Fibroblast of the aortic adventitia (primary cell): ENCODE results near the gene CHCHD6. TPM values are rescaled to one million over a fixed set of nuclear protein-coding genes. Genes with fewer than 3 reads are reported as not detected.
"Not testable (repeated sequence)": the region's sequence is repeated elsewhere in the genome, so short reads cannot be mapped to it uniquely, and the experiment has no call there.

ENCODE experiments used
- DNase-seq: peaks from one replicate; pipeline ENCODE4 v3.0.0-alpha.2; 2010; ENCODE audit warnings: low read depth
- H3K4me3 ChIP-seq: 2 replicates; pipeline ENCODE4 v1.5.1; 2011; ENCODE audit warnings: low read depth, mild to moderate bottlenecking, control low read depth, low read length, moderate library complexity
- total RNA-seq: library from RNA; depleted of rRNA; stranded (reverse); fragments of >200 nt; gene quantifications from 2 replicates; pipeline ENCODE4 v1.2.3, GENCODE V29; 2012; ENCODE audit warnings: low replicate concordance
- TF ChIP-seq, protein P1 (sequence below): IDR thresholded peaks from 2 replicates; pipeline ENCODE4 v1.5.1; 2011; ENCODE audit warnings: mild to moderate bottlenecking, low read length, control low read depth, inconsistent platforms; ENCODE audit not compliant: insufficient read depth

The CHCHD6 gene
- total RNA-seq, 1 donor, result 10.8 TPM

DNA sequence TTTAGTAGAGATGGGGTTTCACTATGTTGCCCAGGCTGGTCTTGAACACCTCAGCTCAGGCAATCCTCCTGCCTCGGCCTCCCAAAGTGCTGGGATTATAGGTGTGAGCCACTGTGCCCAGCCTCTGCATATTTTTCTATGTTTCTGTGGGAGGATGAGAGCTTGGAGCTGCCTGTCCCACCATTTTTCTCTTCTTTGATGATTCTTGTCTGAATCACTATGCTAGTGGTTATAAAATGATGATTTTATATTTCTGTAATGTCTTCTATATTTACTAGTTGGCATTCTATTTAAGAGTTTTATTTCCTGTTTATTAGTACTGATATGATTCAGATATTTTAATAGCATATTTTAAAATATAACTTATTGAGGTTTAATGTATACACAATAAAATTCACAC lies 69.7 kb downstream of the CHCHD6 start:
- TF ChIP-seq, protein P1, sequence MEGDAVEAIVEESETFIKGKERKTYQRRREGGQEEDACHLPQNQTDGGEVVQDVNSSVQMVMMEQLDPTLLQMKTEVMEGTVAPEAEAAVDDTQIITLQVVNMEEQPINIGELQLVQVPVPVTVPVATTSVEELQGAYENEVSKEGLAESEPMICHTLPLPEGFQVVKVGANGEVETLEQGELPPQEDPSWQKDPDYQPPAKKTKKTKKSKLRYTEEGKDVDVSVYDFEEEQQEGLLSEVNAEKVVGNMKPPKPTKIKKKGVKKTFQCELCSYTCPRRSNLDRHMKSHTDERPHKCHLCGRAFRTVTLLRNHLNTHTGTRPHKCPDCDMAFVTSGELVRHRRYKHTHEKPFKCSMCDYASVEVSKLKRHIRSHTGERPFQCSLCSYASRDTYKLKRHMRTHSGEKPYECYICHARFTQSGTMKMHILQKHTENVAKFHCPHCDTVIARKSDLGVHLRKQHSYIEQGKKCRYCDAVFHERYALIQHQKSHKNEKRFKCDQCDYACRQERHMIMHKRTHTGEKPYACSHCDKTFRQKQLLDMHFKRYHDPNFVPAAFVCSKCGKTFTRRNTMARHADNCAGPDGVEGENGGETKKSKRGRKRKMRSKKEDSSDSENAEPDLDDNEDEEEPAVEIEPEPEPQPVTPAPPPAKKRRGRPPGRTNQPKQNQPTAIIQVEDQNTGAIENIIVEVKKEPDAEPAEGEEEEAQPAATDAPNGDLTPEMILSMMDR, result no peak
- DNase-seq, result no peak

DNA sequence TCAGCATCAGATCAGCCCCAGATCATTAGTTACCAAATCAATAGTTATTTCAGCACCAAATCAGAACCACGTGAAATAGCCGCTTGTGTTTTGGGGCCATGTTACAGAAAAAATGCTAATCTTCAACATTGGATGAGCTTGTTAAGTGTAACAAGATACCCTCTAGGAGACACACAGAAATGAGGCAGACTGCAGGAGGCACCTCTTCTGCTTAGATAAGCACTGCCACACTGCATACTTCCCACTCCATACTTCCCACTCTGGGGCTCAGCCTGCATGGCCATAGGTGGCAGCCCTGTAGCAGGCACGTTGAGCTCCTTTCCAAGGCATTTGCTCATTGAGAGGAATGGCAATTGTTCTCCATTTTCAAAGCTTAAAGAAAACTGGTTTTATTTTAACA lies 73.3 kb downstream of the CHCHD6 start:
- DNase-seq, result no peak
- TF ChIP-seq, protein P1, result no peak
- H3K4me3 ChIP-seq, result no peak overlapping the region

More for the DNA sequence above, 69.7 kb downstream of the CHCHD6 start:
- H3K4me3 ChIP-seq, result no peak overlapping the region

DNA sequence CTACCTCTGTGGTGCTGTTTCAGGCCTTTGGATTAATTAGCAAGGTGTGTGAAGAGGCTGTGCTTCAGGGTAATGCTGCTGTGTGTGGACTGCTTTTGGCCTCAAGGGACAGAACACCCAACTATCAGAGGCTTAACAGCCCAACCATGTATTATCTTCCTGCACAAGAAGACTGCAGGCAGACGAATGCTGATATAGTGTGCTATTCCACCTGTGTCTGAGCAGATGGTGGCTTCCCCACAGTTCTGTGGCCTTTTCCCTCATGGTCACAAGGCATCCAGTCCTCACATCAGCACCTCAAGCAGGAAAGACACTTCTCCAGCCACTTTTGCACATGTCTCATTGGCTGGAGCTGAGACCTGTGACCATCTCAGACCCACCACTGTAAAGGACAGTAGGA lies 76.6 kb downstream of the CHCHD6 start:
- TF ChIP-seq, protein P1, result no peak

DNA sequence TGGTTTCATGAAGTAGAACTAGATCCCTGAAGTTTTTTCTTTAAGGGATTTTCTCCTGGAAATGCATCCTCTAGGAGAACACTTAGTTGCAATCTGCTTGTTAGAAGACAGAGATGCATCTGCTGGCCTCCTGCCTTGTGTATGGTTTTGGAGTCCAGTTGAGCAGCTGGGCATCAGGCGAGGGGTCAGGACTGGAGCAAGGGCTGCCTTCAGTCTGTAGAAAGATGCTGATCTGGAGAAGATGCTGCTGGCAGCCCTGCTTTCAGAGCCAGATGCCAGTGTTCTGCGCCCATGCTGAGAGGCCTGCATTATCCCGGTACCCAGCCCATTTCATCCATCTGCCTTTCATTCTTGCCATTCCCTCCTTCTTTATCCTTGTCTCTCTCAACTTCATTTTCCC lies 77.4 kb downstream of the CHCHD6 start:
- H3K4me3 ChIP-seq, result no peak overlapping the region
- DNase-seq, result peak; percentile 32
- TF ChIP-seq, protein P1, result no peak

More for the DNA sequence above, 76.6 kb downstream of the CHCHD6 start:
- no peak for DNase-seq
- no peak overlapping the region for H3K4me3 ChIP-seq

DNA sequence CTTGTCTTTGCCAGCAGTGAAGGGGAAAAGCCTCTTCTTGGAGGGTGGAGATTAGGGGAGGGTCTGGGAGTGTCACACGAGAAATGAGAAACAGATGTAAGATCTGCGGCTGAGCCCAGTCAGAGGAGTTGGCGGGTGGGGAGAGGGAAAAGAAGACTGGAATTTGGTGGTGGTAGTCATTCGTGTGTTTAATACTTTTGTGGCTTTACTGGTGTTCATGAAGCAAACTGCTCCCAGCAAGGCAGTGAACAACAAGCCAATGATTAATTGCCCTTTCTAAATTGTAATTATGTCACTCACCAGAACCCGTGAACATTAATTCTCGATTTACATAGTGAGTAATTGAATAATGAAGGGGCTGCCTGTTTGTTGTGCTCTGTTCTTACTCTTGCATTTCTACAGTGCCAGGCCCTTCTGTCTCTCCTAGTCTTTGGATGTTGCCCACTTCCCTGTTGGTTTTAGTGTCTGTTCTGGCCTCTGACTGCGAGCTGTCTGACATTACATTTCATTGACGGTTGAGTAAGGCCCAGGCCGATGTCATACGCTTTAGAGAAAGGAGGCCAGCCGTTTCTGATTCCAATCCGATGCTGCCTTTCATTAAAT lies 78.0 kb downstream of the CHCHD6 start:
- no peak overlapping the region for H3K4me3 ChIP-seq
- TF ChIP-seq, protein P1, result no peak
- peak; percentile 96 for DNase-seq

DNA sequence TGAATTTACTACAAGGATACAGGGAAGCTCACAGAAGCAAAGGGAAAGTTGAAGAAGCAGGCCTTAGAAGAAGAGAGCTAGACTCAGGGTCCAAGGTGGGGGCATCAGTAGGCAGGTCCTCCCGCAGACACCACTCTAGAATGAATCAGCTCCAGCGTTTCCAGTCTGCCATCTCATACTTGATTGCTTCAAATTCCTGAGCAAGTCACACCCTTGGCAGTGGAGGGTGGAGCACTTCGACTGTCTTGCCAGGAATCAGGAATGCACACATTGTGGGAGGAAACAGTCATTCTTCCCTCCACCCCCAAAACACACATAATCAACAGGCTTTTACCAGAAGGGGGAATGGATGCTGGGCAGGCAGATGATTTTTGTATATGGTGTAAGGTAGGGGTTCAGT lies 78.5 kb downstream of the CHCHD6 start:
- TF ChIP-seq, protein P1, result no peak
- H3K4me3 ChIP-seq, result no peak overlapping the region
- DNase-seq, result peak; percentile 96

DNA sequence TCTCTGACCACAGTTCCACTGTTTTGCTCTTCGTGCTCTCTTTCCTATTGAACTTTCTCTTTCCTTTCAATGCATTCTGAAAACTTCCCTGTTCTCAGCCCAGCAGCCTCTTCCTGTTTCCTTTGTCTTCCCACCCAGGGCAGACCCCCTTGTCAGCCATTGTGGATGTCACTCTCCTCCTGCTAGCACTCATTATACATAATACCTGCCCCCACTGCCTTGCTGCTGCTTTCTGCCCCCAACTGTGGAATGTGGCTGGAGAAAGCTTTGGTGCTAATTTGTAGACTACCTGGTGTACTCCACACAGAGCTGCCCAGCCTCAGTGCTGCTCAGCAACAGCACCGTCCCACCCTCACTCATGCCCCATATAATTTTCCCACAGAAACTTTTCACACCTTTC lies 80.2 kb downstream of the CHCHD6 start:
- TF ChIP-seq, protein P1, result no peak
- DNase-seq, result no peak

DNA sequence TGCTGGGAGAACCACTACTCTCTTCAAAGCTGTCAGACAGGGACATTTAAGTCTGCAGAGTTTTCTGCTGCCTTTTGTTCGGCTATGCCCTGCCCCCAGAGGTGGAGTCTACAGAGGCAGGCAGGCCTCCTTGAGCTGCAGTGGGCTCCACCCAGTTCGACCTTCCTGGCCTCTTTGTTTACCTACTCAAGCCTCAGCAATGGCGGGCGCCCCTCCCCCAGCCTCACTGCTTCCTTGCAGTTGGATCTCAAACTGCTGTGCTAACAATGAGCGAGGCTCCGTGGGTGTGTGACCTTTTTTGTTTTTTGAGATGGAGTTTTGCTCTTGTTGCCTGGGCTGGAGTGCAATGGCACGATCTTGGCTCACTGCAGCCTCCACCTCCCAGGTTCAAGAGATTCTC lies 87.3 kb downstream of the CHCHD6 start:
- not testable (repeated sequence) for DNase-seq, H3K4me3 ChIP-seq

More for the DNA sequence above, 80.2 kb downstream of the CHCHD6 start:
- H3K4me3 ChIP-seq, result no peak overlapping the region
